Neural cell (in vitro differentiated cells): ENCODE data around the gene FAF1. TPM values are rescaled to one million over a fixed set of nuclear protein-coding genes. Genes with fewer than 3 reads are reported as not detected.

Experiments used
- H2AFZ ChIP-seq: fragments of 200-600, 300-800 bp; sonication (generic), shearing (Covaris generic); 2 replicates; pipeline ENCODE4 v1.6.0; 2014; ENCODE audit warnings: low read depth, mild to moderate bottlenecking, antibody characterized with exemption, low read length, moderate library complexity
- H3F3A ChIP-seq: fragments of 200-600 bp; shearing (Covaris generic); 2 replicates; pipeline ENCODE4 v1.6.1; 2016; ENCODE audit warnings: mild to moderate bottlenecking, moderate library complexity, mixed read lengths, antibody characterized with exemption, low read length; ENCODE audit not compliant: insufficient read depth, poor library complexity, severe bottlenecking
- H3K27ac ChIP-seq: fragments of 200-600, 300-800 bp; sonication (generic), shearing (Covaris generic); 2 replicates; pipeline ENCODE4 v1.5.1; 2014; ENCODE audit warnings: mild to moderate bottlenecking, low read length, moderate library complexity
- H3K27me3 ChIP-seq: fragments of 300-800, 200-600 bp; sonication (generic), shearing (Covaris generic); 2 replicates; pipeline ENCODE4 v1.6.0; 2014; ENCODE audit warnings: mild to moderate bottlenecking, low read depth, low read length, moderate library complexity; ENCODE audit not compliant: insufficient read depth
- H3K36me3 ChIP-seq: fragments of 300-800, 200-600 bp; sonication (generic), shearing (Covaris generic); 2 replicates; pipeline ENCODE4 v1.5.1; 2014; ENCODE audit warnings: mild to moderate bottlenecking, antibody characterized with exemption, low read length, moderate library complexity; ENCODE audit not compliant: insufficient read depth
- H3K4me2 ChIP-seq: fragments of 300-800, 200-600 bp; sonication (generic), shearing (Covaris generic); 2 replicates; pipeline ENCODE4 v1.6.0; 2014; ENCODE audit warnings: mild to moderate bottlenecking, low read length
- H3K4me3 ChIP-seq: fragments of 300-800, 200-600 bp; sonication (generic), shearing (Covaris generic); 2 replicates; pipeline ENCODE4 v1.5.1; 2014; ENCODE audit warnings: mild to moderate bottlenecking, low read length, moderate library complexity
- H3K79me2 ChIP-seq: fragments of 200-600 bp; shearing (Covaris generic); replicated peaks from 2 replicates; pipeline ENCODE4 v1.6.0; 2014; ENCODE audit warnings: mild to moderate bottlenecking, low read length, moderate library complexity; ENCODE audit not compliant: insufficient read depth
- H3K9ac ChIP-seq: fragments of 300-800, 200-600 bp; sonication (generic), shearing (Covaris generic); 2 replicates; pipeline ENCODE4 v1.6.1; 2016; ENCODE audit warnings: mild to moderate bottlenecking, low read length, mixed read lengths
- H3K9me2 ChIP-seq: fragments of 200-600 bp; shearing (Covaris generic); 2 replicates; pipeline ENCODE4 v1.6.1; 2016; ENCODE audit warnings: mild to moderate bottlenecking, low read length, mixed read lengths; ENCODE audit not compliant: insufficient read depth
- H3K9me3 ChIP-seq: fragments of 200-600, 300-800 bp; sonication (generic), shearing (Covaris generic); 2 replicates; pipeline ENCODE4 v1.6.1; 2016; ENCODE audit warnings: mild to moderate bottlenecking, mixed run types, low read length, moderate library complexity, mixed read lengths
- H4K20me1 ChIP-seq: fragments of 200-600 bp; shearing (Covaris generic); 2 replicates; pipeline ENCODE4 v1.6.1; 2016; ENCODE audit warnings: mild to moderate bottlenecking, mixed run types; ENCODE audit not compliant: insufficient read depth
- EP300 ChIP-seq: fragments of 450-650 bp; conservative IDR thresholded peaks from 2 replicates; pipeline ENCODE4 v1.6.1; 2014; ENCODE audit warnings: antibody characterized with exemption, mild to moderate bottlenecking, moderate library complexity; ENCODE audit not compliant: poor library complexity, severe bottlenecking
- EZH2 ChIP-seq: fragments of 200-600, 300-800 bp; shearing (Covaris generic), sonication (generic); IDR thresholded peaks from 2 replicates; pipeline ENCODE4 v1.6.1; 2014; ENCODE audit warnings: antibody characterized with exemption, low read length, borderline replicate concordance, mild to moderate bottlenecking; ENCODE audit not compliant: insufficient read depth, poor library complexity, severe bottlenecking
- MXI1 ChIP-seq: fragments of 450-650 bp; conservative IDR thresholded peaks from 2 replicates; pipeline ENCODE4 v1.6.1; 2014; ENCODE audit warnings: antibody characterized with exemption, mild to moderate bottlenecking; ENCODE audit not compliant: poor library complexity, severe bottlenecking
- POLR2AphosphoS5 ChIP-seq: IDR thresholded peaks from 2 replicates; pipeline ENCODE4 v1.6.1; 2012
- RAD21 ChIP-seq: fragments of 450-650 bp; conservative IDR thresholded peaks from 2 replicates; pipeline ENCODE4 v1.6.1; 2014; ENCODE audit warnings: antibody characterized with exemption, mild to moderate bottlenecking, moderate library complexity
- SMC3 ChIP-seq: fragments of 450-650 bp; conservative IDR thresholded peaks from 2 replicates; pipeline ENCODE4 v1.6.1; 2014; ENCODE audit warnings: antibody characterized with exemption, mild to moderate bottlenecking, moderate library complexity; ENCODE audit not compliant: poor library complexity
- TAF1 ChIP-seq: IDR thresholded peaks from 2 replicates; pipeline ENCODE4 v1.6.1; 2012; ENCODE audit warnings: low read depth
- polyA plus RNA-seq: library from polyadenylated mRNA; depleted of rRNA; stranded (reverse); fragments of >200 nt; gene quantifications from 2 replicates; pipeline ENCODE4 v1.2.3, GENCODE V29; 2014
- TF ChIP-seq, protein P1 (sequence below): fragments of 450-650 bp; IDR thresholded peaks from 2 replicates; pipeline ENCODE4 v1.5.1; 2014; ENCODE audit warnings: antibody characterized with exemption, mild to moderate bottlenecking, moderate library complexity; ENCODE audit not compliant: poor library complexity, severe bottlenecking
- TF ChIP-seq, protein P2 (sequence below): IDR thresholded peaks from 2 replicates; pipeline ENCODE4 v1.6.1; 2012; ENCODE audit warnings: borderline replicate concordance

The FAF1 gene
- polyA plus RNA-seq, 1 donor from 2014 or later = 52.1 TPM

DNA sequence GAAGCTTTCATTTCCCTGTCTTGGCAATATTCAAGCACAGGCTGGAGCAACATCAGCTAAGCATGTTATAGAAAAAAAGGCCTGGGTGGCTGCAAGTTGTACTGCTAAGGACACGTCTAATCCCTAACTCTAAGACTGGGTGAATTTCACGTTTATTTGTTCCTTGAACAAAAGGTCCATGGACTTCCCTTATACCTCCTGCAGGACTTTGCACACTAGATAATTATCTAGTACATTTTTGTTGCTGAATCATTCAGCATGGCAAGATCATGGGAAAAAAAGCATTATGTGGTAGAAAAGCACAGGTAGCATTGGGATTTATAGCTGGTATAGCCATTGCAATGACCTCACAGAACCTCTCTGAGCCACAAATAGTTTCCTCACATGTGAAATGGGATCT is 406.1 kb downstream of the FAF1 start:
- Histone ChIP-seq H3F3A (no peaks in the 10 kb centered on the region), H3K27ac (no peak overlapping the region), H4K20me1 (no peaks in the 10 kb centered on the region), H3K9ac (no peak overlapping the region), H3K9me3 (no peaks in the 10 kb centered on the region), H3K4me3 (no peak overlapping the region), H2AFZ (no peak overlapping the region), H3K79me2 (no peaks in the 10 kb centered on the region), H3K27me3 (no peaks in the 10 kb centered on the region), H3K36me3 (no peaks in the 10 kb centered on the region), H3K4me2 (no peak overlapping the region), H3K9me2 (no peaks in the 10 kb centered on the region)
- TF ChIP-seq SMC3 (no peak), POLR2AphosphoS5 (no peak)

DNA sequence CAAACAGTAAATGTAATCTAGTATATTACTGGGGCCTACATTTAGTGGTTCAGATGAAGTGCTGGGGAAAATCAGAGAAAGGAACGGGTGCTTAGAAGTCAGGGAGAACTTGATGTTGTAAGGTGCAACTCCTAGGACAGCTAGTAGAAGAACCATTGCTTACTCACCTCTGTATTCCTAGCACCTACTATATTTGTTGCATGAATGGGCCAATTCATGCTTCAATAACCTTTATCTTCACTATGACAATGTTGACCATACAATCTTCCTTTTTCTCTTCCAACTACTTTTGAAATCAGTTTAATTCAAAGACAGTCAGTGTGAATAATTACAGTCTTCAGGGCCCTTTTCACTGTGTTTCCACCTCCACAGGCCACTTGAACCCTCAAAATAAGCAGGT is 411.8 kb downstream of the FAF1 start:
- Histone ChIP-seq H3K9me3 (no peaks in the 10 kb centered on the region), H3K79me2 (no peaks in the 10 kb centered on the region), H4K20me1 (no peaks in the 10 kb centered on the region), H3K36me3 (no peaks in the 10 kb centered on the region), H3K9me2 (no peaks in the 10 kb centered on the region), H3F3A (no peaks in the 10 kb centered on the region), H3K27me3 (no peaks in the 10 kb centered on the region), H2AFZ (no peak overlapping the region), H3K27ac (no peak overlapping the region), H3K4me3 (no peak overlapping the region), H3K4me2 (no peak overlapping the region), H3K9ac (no peak overlapping the region)
- TF ChIP-seq SMC3 (no peak), TAF1 (no peak), RAD21 (no peak), EP300 (no peak), MXI1 (no peak)

- H3K36me3 ChIP-seq = no peaks in the 10 kb centered on the region
- no peaks in the 10 kb centered on the region for H3K79me2 ChIP-seq
- no peaks in the 10 kb centered on the region for H3K9me2 ChIP-seq
- H3K9me3 ChIP-seq = no peaks in the 10 kb centered on the region
- H3K27ac ChIP-seq = no peak overlapping the region
- no peak overlapping the region for H3K4me2 ChIP-seq
- no peak overlapping the region for H3K4me3 ChIP-seq
- no peaks in the 10 kb centered on the region for H4K20me1 ChIP-seq
- H3F3A ChIP-seq = no peaks in the 10 kb centered on the region
- H2AFZ ChIP-seq = no peak overlapping the region
- TF ChIP-seq EP300 = no peak
- no peak for TF ChIP-seq SMC3
- no peak for TF ChIP-seq RAD21
- TF ChIP-seq, protein P1, sequence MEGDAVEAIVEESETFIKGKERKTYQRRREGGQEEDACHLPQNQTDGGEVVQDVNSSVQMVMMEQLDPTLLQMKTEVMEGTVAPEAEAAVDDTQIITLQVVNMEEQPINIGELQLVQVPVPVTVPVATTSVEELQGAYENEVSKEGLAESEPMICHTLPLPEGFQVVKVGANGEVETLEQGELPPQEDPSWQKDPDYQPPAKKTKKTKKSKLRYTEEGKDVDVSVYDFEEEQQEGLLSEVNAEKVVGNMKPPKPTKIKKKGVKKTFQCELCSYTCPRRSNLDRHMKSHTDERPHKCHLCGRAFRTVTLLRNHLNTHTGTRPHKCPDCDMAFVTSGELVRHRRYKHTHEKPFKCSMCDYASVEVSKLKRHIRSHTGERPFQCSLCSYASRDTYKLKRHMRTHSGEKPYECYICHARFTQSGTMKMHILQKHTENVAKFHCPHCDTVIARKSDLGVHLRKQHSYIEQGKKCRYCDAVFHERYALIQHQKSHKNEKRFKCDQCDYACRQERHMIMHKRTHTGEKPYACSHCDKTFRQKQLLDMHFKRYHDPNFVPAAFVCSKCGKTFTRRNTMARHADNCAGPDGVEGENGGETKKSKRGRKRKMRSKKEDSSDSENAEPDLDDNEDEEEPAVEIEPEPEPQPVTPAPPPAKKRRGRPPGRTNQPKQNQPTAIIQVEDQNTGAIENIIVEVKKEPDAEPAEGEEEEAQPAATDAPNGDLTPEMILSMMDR = no peak
- TF ChIP-seq, protein P2, sequence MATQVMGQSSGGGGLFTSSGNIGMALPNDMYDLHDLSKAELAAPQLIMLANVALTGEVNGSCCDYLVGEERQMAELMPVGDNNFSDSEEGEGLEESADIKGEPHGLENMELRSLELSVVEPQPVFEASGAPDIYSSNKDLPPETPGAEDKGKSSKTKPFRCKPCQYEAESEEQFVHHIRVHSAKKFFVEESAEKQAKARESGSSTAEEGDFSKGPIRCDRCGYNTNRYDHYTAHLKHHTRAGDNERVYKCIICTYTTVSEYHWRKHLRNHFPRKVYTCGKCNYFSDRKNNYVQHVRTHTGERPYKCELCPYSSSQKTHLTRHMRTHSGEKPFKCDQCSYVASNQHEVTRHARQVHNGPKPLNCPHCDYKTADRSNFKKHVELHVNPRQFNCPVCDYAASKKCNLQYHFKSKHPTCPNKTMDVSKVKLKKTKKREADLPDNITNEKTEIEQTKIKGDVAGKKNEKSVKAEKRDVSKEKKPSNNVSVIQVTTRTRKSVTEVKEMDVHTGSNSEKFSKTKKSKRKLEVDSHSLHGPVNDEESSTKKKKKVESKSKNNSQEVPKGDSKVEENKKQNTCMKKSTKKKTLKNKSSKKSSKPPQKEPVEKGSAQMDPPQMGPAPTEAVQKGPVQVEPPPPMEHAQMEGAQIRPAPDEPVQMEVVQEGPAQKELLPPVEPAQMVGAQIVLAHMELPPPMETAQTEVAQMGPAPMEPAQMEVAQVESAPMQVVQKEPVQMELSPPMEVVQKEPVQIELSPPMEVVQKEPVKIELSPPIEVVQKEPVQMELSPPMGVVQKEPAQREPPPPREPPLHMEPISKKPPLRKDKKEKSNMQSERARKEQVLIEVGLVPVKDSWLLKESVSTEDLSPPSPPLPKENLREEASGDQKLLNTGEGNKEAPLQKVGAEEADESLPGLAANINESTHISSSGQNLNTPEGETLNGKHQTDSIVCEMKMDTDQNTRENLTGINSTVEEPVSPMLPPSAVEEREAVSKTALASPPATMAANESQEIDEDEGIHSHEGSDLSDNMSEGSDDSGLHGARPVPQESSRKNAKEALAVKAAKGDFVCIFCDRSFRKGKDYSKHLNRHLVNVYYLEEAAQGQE = no peak
- no peak for TF ChIP-seq EZH2
- no peak overlapping the region for H3K9ac ChIP-seq
- no peaks in the 10 kb centered on the region for H3K27me3 ChIP-seq
Observed at GRCh38 chr1:50542362-50542761, 417.7 kb downstream of the FAF1 start.
